T-cell (primary cell): ENCODE results near the gene ZBTB32. TPM values are rescaled to one million over a fixed set of nuclear protein-coding genes. Genes with fewer than 3 reads are reported as not detected.
"Not testable (repeated sequence)": the region's sequence is repeated elsewhere in the genome, so short reads cannot be mapped to it uniquely, and the experiment has no call there.

Source experiments
- ATAC-seq, 4 experiments: fragments of 200-7000 bp in 3 of 4; fragments of 150-1000 bp in 1 of 4; cut with Tn5 transposase; replicated peaks in 1 of 4; 1 replicate in 3 of 4; 2 replicates in 1 of 4; pipeline ENCODE4 v1.10.0; 2021; ENCODE audit warnings: moderate library complexity in 3 of 4, mild to moderate bottlenecking in 2 of 4, moderate number of reproducible peaks in 1 of 4
- CTCF ChIA-PET, 2 donors: fragments of 300-600 bp; sonication (Branson Sonifier 250); formaldehyde crosslinking; loops; one replicate each; lab custom pipeline; 2022; ENCODE audit warnings: antibody characterized with exemption in 2 of 2; lab: Charles Lee
- POLR2A ChIA-PET, 2 donors: fragments of 300-600 bp; sonication (Branson Sonifier 250); formaldehyde crosslinking; loops; one replicate each; lab custom pipeline; 2022; ENCODE audit warnings: antibody characterized with exemption in 2 of 2; lab: Charles Lee
- DNase-seq, 35 experiments: peaks; one replicate each; pipeline versions ENCODE4 v3.0.0 to v3.0.0-alpha.2; 2013 to 2023
- H3K27ac ChIP-seq: one replicate; pipeline ENCODE4 v1.5.1; 2013; ENCODE audit warnings: low read length
- H3K27me3 ChIP-seq, 2 experiments: replicated peaks in 1 of 2; 1 replicate in 1 of 2; 2 replicates in 1 of 2; pipeline versions ENCODE4 v1.6.1 to v1.7.0; 2013; ENCODE audit warnings: low read length in 1 of 2, mixed read lengths in 1 of 2; ENCODE audit not compliant: control insufficient read depth in 2 of 2, insufficient read depth in 2 of 2; ENCODE audit errors: extremely low read depth in 1 of 2
- H3K36me3 ChIP-seq, 2 donors: 1 replicate in 1 of 2; 2 replicates in 1 of 2; pipeline versions ENCODE4 v1.6.1 to v1.7.0; 2013; ENCODE audit warnings: low read length in 1 of 2; ENCODE audit not compliant: control insufficient read depth in 2 of 2, insufficient read depth in 1 of 2; ENCODE audit errors: extremely low read depth in 1 of 2
- H3K4me1 ChIP-seq, 2 experiments: 1 replicate in 1 of 2; 2 replicates in 1 of 2; pipeline versions ENCODE4 v1.6.1 to v1.7.0; 2013; ENCODE audit warnings: low read length in 2 of 2, mixed read lengths in 1 of 2; ENCODE audit not compliant: insufficient read depth in 2 of 2, control insufficient read depth in 1 of 2; ENCODE audit errors: extremely low read depth in 1 of 2
- H3K4me3 ChIP-seq, 2 donors: 1 replicate in 1 of 2; 2 replicates in 1 of 2; pipeline versions ENCODE4 v1.5.1 to v1.7.0; 2013; ENCODE audit warnings: mild to moderate bottlenecking in 2 of 2, low read length in 1 of 2, moderate library complexity in 1 of 2; ENCODE audit not compliant: control insufficient read depth in 1 of 2; ENCODE audit errors: extremely low read depth in 1 of 2
- H3K9me3 ChIP-seq: 2 replicates; pipeline ENCODE4 v1.7.0; 2013
- H3K27ac Mint-ChIP-seq, 2 donors: one replicate each; pipeline ENCODE4 v1.8.0; 2020 to 2021; ENCODE audit warnings: mild to moderate bottlenecking in 2 of 2, mixed read lengths in 2 of 2
- H3K27me3 Mint-ChIP-seq, 2 donors: one replicate each; pipeline ENCODE4 v1.8.0; 2021 to 2022; ENCODE audit warnings: mixed read lengths in 2 of 2
- H3K36me3 Mint-ChIP-seq: one replicate; pipeline ENCODE4 v1.8.0; 2021; ENCODE audit warnings: mixed read lengths
- H3K4me1 Mint-ChIP-seq, 3 donors: one replicate each; pipeline ENCODE4 v1.8.0; 2020 to 2022; ENCODE audit warnings: mixed read lengths in 3 of 3, mild to moderate bottlenecking in 1 of 3
- H3K4me3 Mint-ChIP-seq, 3 donors: one replicate each; pipeline ENCODE4 v1.8.0; 2020 to 2022; ENCODE audit warnings: mild to moderate bottlenecking in 3 of 3, mixed read lengths in 3 of 3, moderate library complexity in 3 of 3
- H3K9me3 Mint-ChIP-seq, 3 donors: one replicate each; pipeline ENCODE4 v1.8.0; 2020 to 2022; ENCODE audit warnings: mixed read lengths in 3 of 3
- WGBS: methylation state at CpG from one replicate; pipeline ENCODE4 v1.1.5; 2013; ENCODE audit warnings: missing lambda C conversion rate; ENCODE audit not compliant: insufficient coverage; 5-methylcytosine and 5-hydroxymethylcytosine counted together
- total RNA-seq, 35 experiments: library from RNA in 6 of 35; stranded (reverse) in 6 of 35; fragments of 120-200 nt in 1 of 35; gene quantifications; one replicate each; pipeline versions ENCODE4 v1.2.1 to v1.2.4 and lab custom pipeline; 2013 to 2026

The ZBTB32 gene
- total RNA-seq, 5 donors from 2014 or later (not counting 1 experiment from before 2014, with no cell fraction given), result 1.2 to 4.1 (median 2.0) TPM

DNA sequence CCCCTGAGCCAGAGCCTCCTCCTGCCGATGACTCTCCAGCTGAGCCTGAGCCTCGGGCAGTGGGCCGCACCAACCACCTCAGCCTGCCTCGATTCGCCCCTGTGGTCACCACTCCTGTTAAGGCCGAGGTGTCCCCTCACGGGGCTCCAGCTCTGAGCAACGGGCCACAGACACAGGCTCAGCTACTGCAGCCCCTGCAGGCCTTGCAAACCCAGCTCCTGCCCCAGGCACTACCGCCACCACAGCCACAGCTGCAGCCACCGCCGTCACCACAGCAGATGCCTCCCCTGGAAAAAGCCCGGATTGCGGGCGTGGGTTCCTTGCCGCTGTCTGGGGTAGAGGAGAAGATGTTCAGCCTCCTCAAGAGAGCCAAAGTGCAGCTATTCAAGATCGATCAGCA is 17.0 kb downstream of the ZBTB32 start:
- Mint-ChIP-seq H3K36me3 (peaks cover 39% of the 10 kb centered on the region), H3K27ac (no peak overlapping the region), H3K4me1 (peaks cover 29 to 32% (median 30%) of the 10 kb centered on the region in 3 donors), H3K27me3 (no peaks in the 10 kb centered on the region), H3K9me3 (no peaks in the 10 kb centered on the region), H3K4me3 (peak overlapping the region in 1 of 3 donors; percentile 15)
- H3K27me3 ChIP-seq, result no peaks in the 10 kb centered on the region
- no peak for DNase-seq
- no peak overlapping the region for H3K4me3 ChIP-seq
- H3K4me1 ChIP-seq, result peaks cover 5 to 29% of the 10 kb centered on the region in 2 experiments
- no peak for ATAC-seq
- POLR2A ChIA-PET, result no interaction called here
- CTCF ChIA-PET, result no interaction called here
- H3K36me3 ChIP-seq, result peaks cover 39 to 58% of the 10 kb centered on the region in 2 donors
- no peak overlapping the region for H3K27ac ChIP-seq
- whole genome bisulfite sequencing, result 96% methylated on average over 11 of the region's 16 CpGs
- no peaks in the 10 kb centered on the region for H3K9me3 ChIP-seq

DNA sequence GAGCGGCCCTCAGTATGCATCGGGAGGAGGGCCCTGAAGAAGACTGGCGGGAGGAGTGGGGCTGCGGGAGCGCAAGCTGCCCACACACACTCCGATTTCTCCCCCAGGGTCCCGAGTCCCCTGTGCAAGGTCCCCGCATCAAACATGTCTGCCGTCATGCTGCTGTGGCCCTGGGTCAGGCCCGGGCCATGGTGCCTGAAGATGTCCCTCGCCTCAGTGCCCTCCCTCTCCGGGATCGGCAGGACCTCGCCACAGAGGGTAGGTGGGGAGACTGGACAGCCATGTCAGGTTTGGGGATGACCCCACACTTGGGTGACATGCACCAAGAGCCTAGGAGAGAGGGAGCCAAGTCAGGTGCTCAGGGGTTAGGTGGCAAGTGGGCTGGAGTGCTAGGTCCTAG is 18.1 kb downstream of the ZBTB32 start:
- POLR2A ChIA-PET, result no interaction called here
- H3K27me3 ChIP-seq, result no peaks in the 10 kb centered on the region
- H3K27me3 Mint-ChIP-seq, result no peaks in the 10 kb centered on the region
- 95% methylated on average over 8 of the region's 14 CpGs for WGBS
- no peak overlapping the region for H3K4me3 ChIP-seq
- no peaks in the 10 kb centered on the region for H3K9me3 ChIP-seq
- H3K4me3 Mint-ChIP-seq, result no peak overlapping the region
- H3K27ac Mint-ChIP-seq, result no peak overlapping the region
- peaks cover 44% of the 10 kb centered on the region for H3K36me3 Mint-ChIP-seq
- CTCF ChIA-PET, result no interaction called here
- no peak for DNase-seq
- H3K4me1 ChIP-seq, result peaks cover 5 to 21% of the 10 kb centered on the region in 2 experiments
- H3K36me3 ChIP-seq, result peaks cover 44 to 68% of the 10 kb centered on the region in 2 donors
- peaks cover 24 to 28% (median 26%) of the 10 kb centered on the region in 3 donors for H3K4me1 Mint-ChIP-seq
- H3K9me3 Mint-ChIP-seq, result no peaks in the 10 kb centered on the region
- H3K27ac ChIP-seq, result no peak overlapping the region
- no peak for ATAC-seq

DNA sequence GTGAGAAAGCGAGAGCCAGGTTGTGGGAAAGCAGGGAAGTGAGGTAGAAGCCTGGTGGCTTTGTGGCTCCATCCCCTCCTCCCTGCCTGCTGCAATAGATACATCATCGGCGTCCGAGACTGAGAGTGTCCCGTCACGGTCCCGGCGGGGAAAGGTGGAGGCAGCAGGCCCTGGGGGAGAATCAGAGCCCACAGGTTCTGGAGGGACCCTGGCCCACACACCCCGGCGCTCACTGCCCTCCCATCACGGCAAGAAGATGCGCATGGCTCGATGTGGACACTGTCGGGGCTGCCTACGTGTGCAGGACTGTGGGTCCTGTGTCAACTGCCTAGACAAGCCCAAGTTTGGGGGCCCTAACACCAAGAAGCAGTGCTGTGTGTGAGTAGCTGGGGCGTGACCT is 18.5 kb downstream of the ZBTB32 start:
- Mint-ChIP-seq H3K4me1 (peaks cover 24 to 28% (median 26%) of the 10 kb centered on the region in 3 donors), H3K4me3 (no peak overlapping the region), H3K27ac (no peak overlapping the region), H3K27me3 (no peaks in the 10 kb centered on the region), H3K9me3 (no peaks in the 10 kb centered on the region), H3K36me3 (peaks cover 44% of the 10 kb centered on the region)
- Histone ChIP-seq H3K36me3 (peaks cover 47 to 72% of the 10 kb centered on the region in 2 donors), H3K4me3 (no peak overlapping the region), H3K27ac (no peak overlapping the region), H3K9me3 (no peaks in the 10 kb centered on the region), H3K4me1 (peaks cover 5 to 21% of the 10 kb centered on the region in 2 experiments), H3K27me3 (no peaks in the 10 kb centered on the region)
- ATAC-seq, result no peak
- DNase-seq, result no peak
- ChIA-PET CTCF (interaction anchor here in 1 of 2 donors (0.6 kb wide), 1 partner anchor 24 kb away, joined by 8 read pairs; no protein-coding TSS in a partner anchor), POLR2A (interaction anchor here in 1 of 2 donors (0.6 kb wide), 1 partner anchor 706 kb away, joined by 3 read pairs; no protein-coding TSS in a partner anchor)
- 100% methylated on average over 14 of the region's 16 CpGs for WGBS

DNA sequence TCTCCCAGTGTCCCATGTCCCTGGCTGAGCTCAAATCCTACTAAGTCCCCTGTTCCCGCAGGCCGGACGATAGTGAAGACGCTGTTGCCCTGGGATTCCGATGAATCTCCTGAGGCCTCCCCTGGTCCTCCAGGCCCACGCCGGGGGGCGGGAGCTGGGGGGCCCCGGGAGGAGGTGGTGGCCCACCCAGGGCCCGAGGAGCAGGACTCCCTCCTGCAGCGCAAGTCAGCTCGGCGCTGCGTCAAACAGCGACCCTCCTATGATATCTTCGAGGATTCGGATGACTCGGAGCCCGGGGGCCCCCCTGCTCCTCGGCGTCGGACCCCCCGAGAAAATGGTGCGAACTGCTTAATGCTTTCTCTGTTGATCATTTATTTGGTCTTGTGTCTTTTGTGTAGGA is 19.3 kb downstream of the ZBTB32 start:
- H3K4me1 ChIP-seq, result peaks cover 4 to 17% of the 10 kb centered on the region in 2 experiments
- Mint-ChIP-seq H3K27me3 (no peaks in the 10 kb centered on the region), H3K36me3 (peaks cover 52% of the 10 kb centered on the region), H3K27ac (no peak overlapping the region), H3K4me3 (no peak overlapping the region), H3K4me1 (peaks cover 20 to 25% (median 24%) of the 10 kb centered on the region in 3 donors), H3K9me3 (no peaks in the 10 kb centered on the region)
- peaks cover 49 to 80% of the 10 kb centered on the region in 2 donors for H3K36me3 ChIP-seq
- H3K27ac ChIP-seq, result no peak overlapping the region
- WGBS, result over 99% methylated on average over 24 of the region's 24 CpGs
- H3K27me3 ChIP-seq, result no peaks in the 10 kb centered on the region
- H3K9me3 ChIP-seq, result no peaks in the 10 kb centered on the region
- H3K4me3 ChIP-seq, result no peak overlapping the region
- ChIA-PET POLR2A (interaction anchor here in 1 of 2 donors (1.2 kb wide), 1 partner anchor 24 kb away, joined by 3 read pairs; no protein-coding TSS in a partner anchor), CTCF (interaction anchor here in 1 of 2 donors (0.6 kb wide), 1 partner anchor 19 kb away, joined by 5 read pairs; no protein-coding TSS in a partner anchor)
- no peak for ATAC-seq
- DNase-seq, result no peak

DNA sequence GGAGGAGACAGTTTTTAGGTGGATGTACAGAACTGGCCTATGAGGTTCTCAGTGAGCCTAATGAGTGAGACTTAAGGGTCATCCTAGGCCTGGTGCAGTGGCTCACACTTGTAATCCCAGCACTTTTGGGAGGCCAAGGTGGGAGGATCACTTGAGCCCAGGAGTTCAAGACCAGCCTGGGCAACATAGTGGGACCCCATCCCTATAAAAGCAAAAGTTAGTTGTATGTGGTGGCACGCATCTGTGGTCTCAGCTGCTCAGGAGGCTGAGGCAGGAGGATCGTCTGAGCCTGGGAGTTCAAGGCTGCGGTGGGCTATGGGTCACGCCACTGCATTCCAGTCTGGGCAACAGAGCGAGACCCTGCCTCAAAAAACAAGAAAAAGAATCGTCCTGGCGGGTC is 19.8 kb downstream of the ZBTB32 start:
- H3K27me3 ChIP-seq, H3K9me3 Mint-ChIP-seq, ATAC-seq, H3K27me3 Mint-ChIP-seq, H3K9me3 ChIP-seq, H3K4me3 Mint-ChIP-seq, H3K27ac ChIP-seq, DNase-seq, CTCF ChIA-PET, H3K4me3 ChIP-seq: not testable (repeated sequence)
- peaks cover 55% of the 10 kb centered on the region for H3K36me3 Mint-ChIP-seq
- peak overlapping the region in 1 of 2 donors; percentile 28 for H3K27ac Mint-ChIP-seq
- Histone ChIP-seq H3K4me1 (peaks cover 0 to 12% of the 10 kb centered on the region in 2 experiments), H3K36me3 (peaks cover 49 to 85% of the 10 kb centered on the region in 2 donors)
- H3K4me1 Mint-ChIP-seq, result peaks cover 16 to 20% (median 19%) of the 10 kb centered on the region in 3 donors
- POLR2A ChIA-PET, result interaction anchor here in 1 of 2 donors (1.2 kb wide), 1 partner anchor 24 kb away, joined by 3 read pairs; no protein-coding TSS in a partner anchor
- WGBS, result 94% methylated on average over 7 of the region's 7 CpGs

DNA sequence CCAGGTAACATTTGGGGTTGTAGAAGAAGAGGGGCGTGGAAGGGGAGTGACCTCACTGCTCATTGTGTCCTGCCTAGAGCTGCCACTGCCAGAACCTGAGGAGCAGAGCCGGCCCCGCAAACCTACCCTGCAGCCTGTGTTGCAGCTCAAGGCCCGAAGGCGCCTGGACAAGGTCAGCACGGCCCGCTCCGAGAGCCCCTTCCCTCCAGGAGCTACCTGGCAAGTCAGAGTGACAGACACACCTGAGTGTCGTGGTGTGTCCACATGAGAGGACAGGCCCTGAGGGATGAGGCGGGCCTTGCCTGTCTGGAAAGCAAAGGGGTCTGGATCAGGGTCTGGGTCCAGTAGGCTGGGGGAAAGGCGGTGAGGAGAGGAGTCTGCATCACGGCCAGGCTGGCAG is 20.2 kb downstream of the ZBTB32 start:
- Histone ChIP-seq H3K4me1 (peaks cover 0 to 8% of the 10 kb centered on the region in 2 experiments), H3K9me3 (no peaks in the 10 kb centered on the region), H3K27ac (no peak overlapping the region), H3K4me3 (no peak overlapping the region), H3K36me3 (peaks cover 49 to 89% of the 10 kb centered on the region in 2 donors), H3K27me3 (no peaks in the 10 kb centered on the region)
- Mint-ChIP-seq H3K27ac (peak overlapping the region in 1 of 2 donors; percentile 28), H3K36me3 (peaks cover 57% of the 10 kb centered on the region), H3K27me3 (no peaks in the 10 kb centered on the region), H3K9me3 (no peaks in the 10 kb centered on the region), H3K4me3 (no peak overlapping the region), H3K4me1 (peaks cover 12 to 16% (median 15%) of the 10 kb centered on the region in 3 donors)
- ChIA-PET CTCF (no interaction called here), POLR2A (interaction anchor here in 1 of 2 donors (1.2 kb wide), 1 partner anchor 23 kb away, joined by 3 read pairs; no protein-coding TSS in a partner anchor)
- 98% methylated on average over 9 of the region's 12 CpGs for WGBS
- ATAC-seq (no peak), DNase-seq (no peak)
